Calu3 (cell line): ENCODE results near the gene UFSP2. TPM values are rescaled to one million over a fixed set of nuclear protein-coding genes. Genes with fewer than 3 reads are reported as not detected.
A peak's percentile ranks its signal among the peaks of the same experiment; 100 is the strongest.

Source experiments
- BruUV-seq: library from RNA; stranded (reverse); fragments of 400-500 nt; replicated peaks from 2 replicates; lab custom pipeline; 2021; lab: Mats Ljungman, UMichigan
- CTCF ChIA-PET: fragments of 300-600 bp; sonication (Branson Sonifier 250); formaldehyde crosslinking; loops from one replicate; lab custom pipeline; 2022; ENCODE audit warnings: antibody characterized with exemption; lab: Charles Lee
- DNase-seq: peaks from one replicate; pipeline ENCODE4 v3.0.0; 2022
- H3K27ac Mint-ChIP-seq: one replicate; pipeline ENCODE4 v1.8.0; 2022; ENCODE audit warnings: mixed read lengths; ENCODE audit not compliant: unreplicated experiment
- H3K27me3 Mint-ChIP-seq: one replicate; pipeline ENCODE4 v1.8.0; 2022; ENCODE audit warnings: mixed read lengths; ENCODE audit not compliant: unreplicated experiment
- H3K36me3 Mint-ChIP-seq: one replicate; pipeline ENCODE4 v1.8.0; 2022; ENCODE audit warnings: mild to moderate bottlenecking, moderate library complexity, mixed read lengths; ENCODE audit not compliant: insufficient read depth, unreplicated experiment
- H3K4me1 Mint-ChIP-seq: one replicate; pipeline ENCODE4 v1.8.0; 2022; ENCODE audit warnings: mild to moderate bottlenecking, low read depth, mixed read lengths; ENCODE audit not compliant: unreplicated experiment
- H3K4me3 Mint-ChIP-seq: one replicate; pipeline ENCODE4 v1.8.0; 2022; ENCODE audit warnings: mild to moderate bottlenecking, low read depth, moderate library complexity, mixed read lengths; ENCODE audit not compliant: unreplicated experiment
- H3K9me3 Mint-ChIP-seq: one replicate; pipeline ENCODE4 v1.8.0; 2022; ENCODE audit warnings: low read depth, mixed read lengths; ENCODE audit not compliant: unreplicated experiment
- intact Hi-C: fragments of 100-400 bp; cut with micrococcal nuclease; formaldehyde crosslinking; loops from one replicate; pipeline ENCODE4 v1.10.0; 2022; ENCODE audit not compliant: unreplicated experiment
- total RNA-seq: library from RNA; stranded (reverse); gene quantifications from 2 replicates; pipeline ENCODE4 v1.2.3, GENCODE V29; 2022
- TF ChIP-seq, protein P1 (sequence below): fragments of 200-600 bp; IDR thresholded peaks from one replicate; pipeline ENCODE4 v1.8.0; 2022; ENCODE audit warnings: antibody characterized with exemption; ENCODE audit not compliant: unreplicated experiment

UFSP2 gene
- total RNA-seq, 1 experiment from 2014 or later: 14.8 TPM

GRCh38 chr4:185394568-185395237 lies 31.1 kb downstream of the UFSP2 start:
- DNase-seq: no peak
- TF ChIP-seq, protein P1, sequence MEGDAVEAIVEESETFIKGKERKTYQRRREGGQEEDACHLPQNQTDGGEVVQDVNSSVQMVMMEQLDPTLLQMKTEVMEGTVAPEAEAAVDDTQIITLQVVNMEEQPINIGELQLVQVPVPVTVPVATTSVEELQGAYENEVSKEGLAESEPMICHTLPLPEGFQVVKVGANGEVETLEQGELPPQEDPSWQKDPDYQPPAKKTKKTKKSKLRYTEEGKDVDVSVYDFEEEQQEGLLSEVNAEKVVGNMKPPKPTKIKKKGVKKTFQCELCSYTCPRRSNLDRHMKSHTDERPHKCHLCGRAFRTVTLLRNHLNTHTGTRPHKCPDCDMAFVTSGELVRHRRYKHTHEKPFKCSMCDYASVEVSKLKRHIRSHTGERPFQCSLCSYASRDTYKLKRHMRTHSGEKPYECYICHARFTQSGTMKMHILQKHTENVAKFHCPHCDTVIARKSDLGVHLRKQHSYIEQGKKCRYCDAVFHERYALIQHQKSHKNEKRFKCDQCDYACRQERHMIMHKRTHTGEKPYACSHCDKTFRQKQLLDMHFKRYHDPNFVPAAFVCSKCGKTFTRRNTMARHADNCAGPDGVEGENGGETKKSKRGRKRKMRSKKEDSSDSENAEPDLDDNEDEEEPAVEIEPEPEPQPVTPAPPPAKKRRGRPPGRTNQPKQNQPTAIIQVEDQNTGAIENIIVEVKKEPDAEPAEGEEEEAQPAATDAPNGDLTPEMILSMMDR: no peak
- Mint-ChIP-seq H3K36me3 (peaks cover 20% of the 10 kb centered on the region), H3K4me3 (peak overlapping the region; percentile 72), H3K9me3 (no peaks in the 10 kb centered on the region), H3K27me3 (no peaks in the 10 kb centered on the region), H3K27ac (no peak overlapping the region), H3K4me1 (peaks cover 8% of the 10 kb centered on the region)
- CTCF ChIA-PET: no interaction called here
- BruUV-seq: no TSS peak
- intact Hi-C loops: loop anchor here (5.0 kb wide), 1 partner anchor 192 kb away; the partner anchor contains the start of gene CFAP97

DNA sequence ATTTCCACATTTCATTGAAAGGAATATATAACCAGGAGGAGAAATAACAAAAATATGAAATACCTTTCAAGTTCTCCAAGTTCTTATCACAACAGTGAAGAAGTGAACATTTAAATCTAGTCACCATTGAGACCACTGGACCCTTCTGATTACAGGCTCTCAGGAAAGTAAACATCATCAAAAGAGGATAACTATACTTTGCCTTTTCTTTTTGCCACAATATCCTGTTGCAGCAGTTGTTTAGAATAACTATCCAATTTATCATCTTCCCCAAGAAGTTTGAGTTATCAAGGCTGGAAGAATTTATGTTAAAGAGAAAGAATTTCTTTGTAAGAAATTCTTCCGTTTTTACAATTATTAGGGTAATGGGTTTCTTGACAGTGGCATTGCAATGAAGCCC lies 33.6 kb downstream of the UFSP2 start:
- TF ChIP-seq, protein P1: no peak
- no peaks in the 10 kb centered on the region for H3K9me3 Mint-ChIP-seq
- DNase-seq: no peak
- peaks cover 18% of the 10 kb centered on the region for H3K36me3 Mint-ChIP-seq
- intact Hi-C loops: no loop called here
- no peaks in the 10 kb centered on the region for H3K27me3 Mint-ChIP-seq
- CTCF ChIA-PET: no interaction called here
- BruUV-seq: no TSS peak
- H3K4me1 Mint-ChIP-seq: peaks cover 8% of the 10 kb centered on the region
- no peak overlapping the region for H3K4me3 Mint-ChIP-seq
- H3K27ac Mint-ChIP-seq: no peak overlapping the region

DNA sequence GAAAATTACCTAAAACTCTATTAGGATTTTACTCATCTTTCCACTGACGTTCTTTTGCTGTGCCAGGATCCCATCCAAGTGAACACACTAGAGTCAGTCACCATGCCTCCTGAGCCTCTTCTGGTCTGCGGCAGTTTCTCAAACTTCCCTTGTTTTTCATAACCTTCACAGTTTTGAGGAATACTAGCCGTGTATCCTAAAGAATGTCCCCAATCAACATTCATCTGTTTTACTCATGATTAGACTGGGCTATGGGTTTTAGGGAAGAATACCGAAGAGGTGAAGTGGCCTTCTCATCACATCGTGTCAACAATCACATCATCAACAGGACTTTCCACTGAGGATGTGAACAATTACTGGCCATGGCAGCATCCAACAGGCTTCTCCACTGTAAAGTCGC lies 34.8 kb downstream of the UFSP2 start:
- BruUV-seq: no TSS peak
- Mint-ChIP-seq H3K4me3 (no peak overlapping the region), H3K4me1 (peaks cover 8% of the 10 kb centered on the region), H3K9me3 (no peaks in the 10 kb centered on the region), H3K36me3 (peaks cover 5% of the 10 kb centered on the region), H3K27ac (no peak overlapping the region), H3K27me3 (no peaks in the 10 kb centered on the region)
- no peak for DNase-seq
- intact Hi-C loops: no loop called here
- CTCF ChIA-PET: no interaction called here
- TF ChIP-seq, protein P1: no peak

GRCh38 chr4:185387957-185388356 lies 37.8 kb downstream of the UFSP2 start:
- CTCF ChIA-PET: no interaction called here

More at GRCh38 chr4:185387957-185388356, 37.8 kb downstream of the UFSP2 start:
- no peaks in the 10 kb centered on the region for H3K36me3 Mint-ChIP-seq
- H3K4me3 Mint-ChIP-seq: no peak overlapping the region
- intact Hi-C loops: no loop called here
- peaks cover 7% of the 10 kb centered on the region for H3K4me1 Mint-ChIP-seq
- no TSS peak for BruUV-seq
- TF ChIP-seq, protein P1: no peak
- no peaks in the 10 kb centered on the region for H3K27me3 Mint-ChIP-seq
- DNase-seq: no peak
- H3K9me3 Mint-ChIP-seq: no peaks in the 10 kb centered on the region
- H3K27ac Mint-ChIP-seq: no peak overlapping the region
